ENCODE results near the gene RSRC1. TPM values are rescaled to one million over a fixed set of nuclear protein-coding genes. Genes with fewer than 3 reads are reported as not detected.
"Not testable (repeated sequence)": the region's sequence is repeated elsewhere in the genome, so short reads cannot be mapped to it uniquely, and the experiment has no call there.

The RSRC1 gene
- total RNA-seq, 1 donor from 2014 or later, result 24.3 TPM

- no peak for DNase-seq (ENCODE audit: low read depth in 2 of 2)
Measured at GRCh38 chr3:158458464-158458863, 348.6 kb downstream of the RSRC1 start.

GRCh38 chr3:158460926-158461325, 351.0 kb downstream of the RSRC1 start:
- DNase-seq (ENCODE audit: low read depth in 2 of 2), result no peak

GRCh38 chr3:158463556-158463955, 353.7 kb downstream of the RSRC1 start:
- no peak for DNase-seq (ENCODE audit: low read depth in 2 of 2)

- DNase-seq (ENCODE audit: low read depth in 2 of 2), result no peak
Measured at GRCh38 chr3:158465074-158465473, 355.2 kb downstream of the RSRC1 start.

- DNase-seq (ENCODE audit: low read depth in 2 of 2), result no peak
Measured at GRCh38 chr3:158470944-158471638, 361.2 kb downstream of the RSRC1 start.

- DNase-seq (ENCODE audit: low read depth in 2 of 2), result peak in 1 of 2 donors; percentile 89
Measured at GRCh38 chr3:158471639-158472294, 361.9 kb downstream of the RSRC1 start.

- DNase-seq (ENCODE audit: low read depth in 2 of 2), result no peak
Measured at GRCh38 chr3:158479051-158479450, 369.2 kb downstream of the RSRC1 start.

- DNase-seq (ENCODE audit: low read depth in 2 of 2), result no peak
Measured at GRCh38 chr3:158483701-158484235, 373.9 kb downstream of the RSRC1 start.

GRCh38 chr3:158486200-158486599, 376.3 kb downstream of the RSRC1 start:
- no peak for DNase-seq (ENCODE audit: low read depth in 2 of 2)

GRCh38 chr3:158488670-158489069, 378.8 kb downstream of the RSRC1 start:
- DNase-seq (ENCODE audit: low read depth in 2 of 2), result no peak

- DNase-seq (ENCODE audit: low read depth in 2 of 2), result no peak
Measured at GRCh38 chr3:158489181-158489580, 379.3 kb downstream of the RSRC1 start.

GRCh38 chr3:158491968-158492367, 382.1 kb downstream of the RSRC1 start:
- no peak for DNase-seq (ENCODE audit: low read depth in 2 of 2)

GRCh38 chr3:158492685-158493084, 382.8 kb downstream of the RSRC1 start:
- DNase-seq (ENCODE audit: low read depth in 2 of 2), result no peak

GRCh38 chr3:158493931-158494330, 384.0 kb downstream of the RSRC1 start:
- no peak for DNase-seq (ENCODE audit: low read depth in 2 of 2)

- no peak for DNase-seq (ENCODE audit: low read depth in 2 of 2)
Measured at GRCh38 chr3:158494673-158495072, 384.8 kb downstream of the RSRC1 start.

- not testable (repeated sequence) for DNase-seq (ENCODE audit: low read depth in 2 of 2)
Measured at GRCh38 chr3:158495398-158495902, 385.6 kb downstream of the RSRC1 start.

GRCh38 chr3:158505117-158505516, 395.2 kb downstream of the RSRC1 start:
- DNase-seq (ENCODE audit: low read depth in 2 of 2), result no peak

GRCh38 chr3:158506456-158506855, 396.6 kb downstream of the RSRC1 start:
- DNase-seq (ENCODE audit: low read depth in 2 of 2), result no peak

- DNase-seq (ENCODE audit: low read depth in 2 of 2), result no peak
Measured at GRCh38 chr3:158508481-158508880, 398.6 kb downstream of the RSRC1 start.

GRCh38 chr3:158509891-158510290, 400.0 kb downstream of the RSRC1 start:
- DNase-seq (ENCODE audit: low read depth in 2 of 2), result no peak

GRCh38 chr3:158516729-158517128, 406.8 kb downstream of the RSRC1 start:
- not testable (repeated sequence) for DNase-seq (ENCODE audit: low read depth in 2 of 2)

GRCh38 chr3:158519776-158520175, 409.9 kb downstream of the RSRC1 start:
- no peak for DNase-seq (ENCODE audit: low read depth in 2 of 2)

- DNase-seq (ENCODE audit: low read depth in 2 of 2), result no peak
Measured at GRCh38 chr3:158520433-158520832, 410.5 kb downstream of the RSRC1 start.
